SK-N-SH treated with all-trans-retinoic acid at 6 μM for 48 hours (cell line): ENCODE measurements around the gene C14orf93.

Source experiments
- ARNTL ChIP-seq: fragments of 450-650 bp; formaldehyde crosslinking; IDR thresholded peaks from 2 replicates; pipeline ENCODE4 v1.5.0; 2020; ENCODE audit warnings: low read depth, mild to moderate bottlenecking, moderate library complexity, borderline replicate concordance
- CREB5 ChIP-seq: fragments of 250-450 bp; sonication (Bioruptor Pico); IDR thresholded peaks from 2 replicates; pipeline ENCODE4 v1.5.1; 2020; ENCODE audit warnings: low read depth, mild to moderate bottlenecking, moderate library complexity
- CSDC2 ChIP-seq: fragments of 250-450 bp; sonication (Bioruptor Pico); IDR thresholded peaks from 2 replicates; pipeline ENCODE4 v1.5.0; 2020; ENCODE audit warnings: mild to moderate bottlenecking, moderate library complexity
- PATZ1 ChIP-seq: fragments of 250-450 bp; sonication (Bioruptor Pico); IDR thresholded peaks from 2 replicates; pipeline ENCODE4 v1.8.0; 2020; ENCODE audit warnings: mild to moderate bottlenecking, moderate library complexity, borderline replicate concordance
- PPARA ChIP-seq: fragments of 250-450 bp; sonication (Bioruptor Pico); IDR thresholded peaks from 2 replicates; pipeline ENCODE4 v1.5.0; 2020; ENCODE audit warnings: mild to moderate bottlenecking, borderline replicate concordance
- TOX ChIP-seq: fragments of 250-450 bp; sonication (Bioruptor Pico); IDR thresholded peaks from 2 replicates; pipeline ENCODE4 v1.8.0; 2021; ENCODE audit warnings: mild to moderate bottlenecking, moderate library complexity, borderline replicate concordance
- ZFP3 ChIP-seq: fragments of 250-450 bp; sonication (Bioruptor Pico); IDR thresholded peaks from 2 replicates; pipeline ENCODE4 v1.5.0; 2020; ENCODE audit warnings: mild to moderate bottlenecking, moderate library complexity
- ZFP30 ChIP-seq: fragments of 450-650 bp; formaldehyde crosslinking; IDR thresholded peaks from 2 replicates; pipeline ENCODE4 v1.5.0; 2022; ENCODE audit warnings: mild to moderate bottlenecking, moderate library complexity
- ZNF70 ChIP-seq: fragments of 450-650 bp; formaldehyde crosslinking; IDR thresholded peaks from 2 replicates; pipeline ENCODE4 v1.5.0; 2020; ENCODE audit warnings: mild to moderate bottlenecking, moderate library complexity
- ZNF8 ChIP-seq: fragments of 450-650 bp; formaldehyde crosslinking; IDR thresholded peaks from 2 replicates; pipeline ENCODE4 v1.5.0; 2020; ENCODE audit warnings: mild to moderate bottlenecking, moderate library complexity

GRCh38 chr14:22966783-22967269, 43.1 kb downstream of the C14orf93 start:
- no peak for TF ChIP-seq ZFP3 (CRISPR knock-in tag)
- no peak for TF ChIP-seq ZNF8 (CRISPR knock-in tag)
- no peak for TF ChIP-seq ARNTL (CRISPR knock-in tag)
- TF ChIP-seq PPARA, result no peak
- TF ChIP-seq ZFP30 (CRISPR knock-in tag), result no peak
- no peak for TF ChIP-seq TOX (CRISPR knock-in tag)
- TF ChIP-seq ZNF70 (CRISPR knock-in tag), result no peak
- no peak for TF ChIP-seq CSDC2 (CRISPR knock-in tag)
- TF ChIP-seq PATZ1 (CRISPR knock-in tag), result no peak
- no peak for TF ChIP-seq CREB5
